ENCODE data around the gene FAM72C.
"Not testable (repeated sequence)": the region's sequence is repeated elsewhere in the genome, so short reads cannot be mapped to it uniquely, and the experiment has no call there.

The FAM72C gene

GRCh38 chr1:143938922-143939321 lies 32.9 kb downstream of the FAM72C start:
- DNase-seq (ENCODE audit: low read depth); H3K4me3 ChIP-seq (ENCODE audit: low read length): not testable (repeated sequence)

- H3K4me3 ChIP-seq (ENCODE audit: low read length): not testable (repeated sequence)
- peak; percentile 34 for TF ChIP-seq CTCF (conservative IDR thresholded peaks at IDR 0.05; ENCODE audit: low read depth, low read length)
- DNase-seq (ENCODE audit: low read depth): peak; percentile 0
Observed at GRCh38 chr1:143936457-143937115, 35.2 kb downstream of the FAM72C start.

GRCh38 chr1:143919127-143919526 lies 52.7 kb downstream of the FAM72C start:
- not testable (repeated sequence) for H3K4me3 ChIP-seq (ENCODE audit: low read length); DNase-seq (ENCODE audit: low read depth)

GRCh38 chr1:143918552-143918951 lies 53.2 kb downstream of the FAM72C start:
- not testable (repeated sequence) for H3K4me3 ChIP-seq (ENCODE audit: low read length); DNase-seq (ENCODE audit: low read depth)

- not testable (repeated sequence) for H3K4me3 ChIP-seq (ENCODE audit: low read length); DNase-seq (ENCODE audit: low read depth)
Observed at GRCh38 chr1:143913705-143914104, 58.1 kb downstream of the FAM72C start.
